Nucleus accumbens (tissue), 56 donors: ENCODE data around the gene PTGFR.

ENCODE experiments used
- DNase-seq, 56 donors: peaks; one replicate each; lab custom pipeline; 2025; lab: John Stamatoyannopoulos, UW

The PTGFR gene

DNA sequence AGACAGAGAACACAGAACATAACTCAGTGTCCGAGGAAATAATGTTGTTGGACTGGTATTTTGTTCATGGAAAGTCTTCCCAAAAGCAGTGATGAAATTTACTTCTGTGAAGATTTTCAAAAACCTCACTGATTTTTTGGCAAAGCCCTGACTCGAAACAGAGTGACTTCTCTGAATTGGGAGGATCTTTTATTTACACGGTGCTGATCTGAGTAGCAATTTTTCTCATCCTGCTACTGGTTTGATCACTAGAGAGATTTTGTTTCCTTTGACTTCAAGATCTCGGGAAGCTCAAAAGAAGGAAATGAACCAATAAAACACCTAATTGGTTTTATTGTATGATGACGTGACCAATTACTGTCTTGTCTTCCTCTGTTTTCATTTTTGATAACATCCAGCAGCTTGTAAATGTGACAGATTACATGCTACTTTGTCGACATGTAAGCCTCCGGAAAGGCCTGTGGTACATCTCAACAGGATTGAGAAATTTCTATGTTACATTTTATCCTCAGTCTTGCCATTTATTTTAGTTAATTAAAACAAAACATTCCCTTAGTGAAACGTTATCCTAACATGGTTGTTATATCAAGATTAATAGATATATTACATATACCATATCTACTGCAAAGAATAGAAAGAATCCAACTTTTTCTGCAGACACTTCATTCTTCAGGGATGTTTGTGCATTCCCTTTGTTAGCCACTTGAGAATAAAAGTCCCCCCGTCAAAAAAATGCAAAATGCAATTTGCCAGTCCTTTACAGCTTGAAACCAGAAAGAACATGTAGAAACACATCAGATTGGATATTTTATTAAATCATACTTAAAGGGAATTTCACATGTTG, 86.7 kb downstream of the PTGFR start:
- DNase-seq: no peak

DNA sequence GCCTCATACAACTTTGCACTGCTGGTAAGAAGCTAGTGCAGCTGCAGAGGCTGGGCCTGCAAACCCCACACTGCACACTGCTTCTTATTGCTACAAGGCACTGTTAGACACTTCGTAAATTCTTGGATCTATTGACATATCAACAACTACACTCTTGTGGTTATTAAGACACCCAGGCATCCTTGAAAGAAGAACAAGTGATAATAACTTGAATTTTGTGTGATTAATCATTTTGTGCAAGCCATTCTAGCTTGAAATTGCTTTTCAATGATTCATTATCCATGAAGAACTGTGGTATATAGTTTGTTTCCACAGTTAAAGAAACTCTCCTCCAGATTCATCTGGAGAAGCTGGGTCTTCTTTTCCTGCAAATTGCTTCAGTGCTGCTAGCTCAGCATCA, 95.8 kb downstream of the PTGFR start:
- no peak for DNase-seq

GRCh38 chr1:78587211-78587610, 96.4 kb downstream of the PTGFR start:
- no peak for DNase-seq
